Mesothelial cell of epicardium (in vitro differentiated cells): ENCODE results near the gene IL1RL2. TPM values are rescaled to one million over a fixed set of nuclear protein-coding genes. Genes with fewer than 3 reads are reported as not detected.

ENCODE experiments used
- DNase-seq, 2 experiments: peaks; one replicate each; pipeline ENCODE4 v3.0.0; 2021; ENCODE audit warnings: low spot score in 2 of 2; ENCODE audit not compliant: unreplicated experiment in 2 of 2
- H3K27ac Mint-ChIP-seq: 2 replicates; pipeline ENCODE4 v1.8.0; 2021; ENCODE audit warnings: mixed read lengths
- H3K27me3 Mint-ChIP-seq: 2 replicates; pipeline ENCODE4 v1.8.0; 2021; ENCODE audit warnings: low read depth, mixed read lengths
- H3K36me3 Mint-ChIP-seq: 2 replicates; pipeline ENCODE4 v1.8.0; 2021; ENCODE audit warnings: mixed read lengths
- H3K4me1 Mint-ChIP-seq: 2 replicates; pipeline ENCODE4 v1.8.0; 2021; ENCODE audit warnings: mixed read lengths
- H3K4me3 Mint-ChIP-seq: 2 replicates; pipeline ENCODE4 v1.8.0; 2021; ENCODE audit warnings: mild to moderate bottlenecking, moderate library complexity, mixed read lengths
- H3K9me3 Mint-ChIP-seq: 2 replicates; pipeline ENCODE4 v1.8.0; 2021; ENCODE audit warnings: mixed read lengths
- total RNA-seq: library from RNA; stranded (reverse); gene quantifications from 3 replicates; pipeline ENCODE4 v1.2.1, GENCODE V29; 2021
- TF ChIP-seq, protein P1 (sequence below): fragments of 200-600 bp; sonication (generic); IDR thresholded peaks from one replicate; pipeline ENCODE4 v1.5.0; 2021; ENCODE audit warnings: antibody characterized with exemption; ENCODE audit not compliant: unreplicated experiment

IL1RL2 gene
- total RNA-seq, 1 donor from 2014 or later = not detected

DNA sequence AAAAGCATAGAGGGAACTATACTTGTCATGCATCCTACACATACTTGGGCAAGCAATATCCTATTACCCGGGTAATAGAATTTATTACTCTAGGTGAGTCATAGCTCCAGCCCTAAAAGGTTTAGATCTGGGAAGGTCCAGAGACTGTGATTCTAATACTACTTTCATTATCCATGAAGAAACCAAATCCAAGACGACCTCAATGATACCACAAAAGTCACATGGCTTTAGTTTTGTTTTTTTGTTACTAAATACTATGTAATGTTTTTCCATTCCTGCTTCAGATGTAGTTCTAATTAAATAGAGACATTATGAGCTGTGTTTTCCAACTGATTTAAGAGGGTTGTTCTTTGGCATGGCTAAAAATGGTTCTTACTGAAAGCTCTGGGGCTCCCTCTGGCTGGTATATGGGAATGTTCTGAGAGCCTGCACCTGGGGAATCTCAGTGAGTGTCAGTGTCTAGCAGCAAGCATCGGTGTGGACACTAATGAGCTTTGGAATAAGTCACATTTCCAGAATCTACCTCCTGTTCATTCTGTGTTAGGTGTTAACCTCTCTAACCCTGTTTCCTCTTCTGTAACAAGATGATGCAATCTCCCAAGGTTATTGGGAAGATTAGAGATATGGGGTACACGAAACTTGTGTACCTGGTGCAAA is 20.5 kb upstream of the IL1RL2 start:
- peaks cover 5% of the 10 kb centered on the region for H3K36me3 Mint-ChIP-seq
- H3K4me1 Mint-ChIP-seq = peaks cover 6% of the 10 kb centered on the region
- TF ChIP-seq, protein P1, sequence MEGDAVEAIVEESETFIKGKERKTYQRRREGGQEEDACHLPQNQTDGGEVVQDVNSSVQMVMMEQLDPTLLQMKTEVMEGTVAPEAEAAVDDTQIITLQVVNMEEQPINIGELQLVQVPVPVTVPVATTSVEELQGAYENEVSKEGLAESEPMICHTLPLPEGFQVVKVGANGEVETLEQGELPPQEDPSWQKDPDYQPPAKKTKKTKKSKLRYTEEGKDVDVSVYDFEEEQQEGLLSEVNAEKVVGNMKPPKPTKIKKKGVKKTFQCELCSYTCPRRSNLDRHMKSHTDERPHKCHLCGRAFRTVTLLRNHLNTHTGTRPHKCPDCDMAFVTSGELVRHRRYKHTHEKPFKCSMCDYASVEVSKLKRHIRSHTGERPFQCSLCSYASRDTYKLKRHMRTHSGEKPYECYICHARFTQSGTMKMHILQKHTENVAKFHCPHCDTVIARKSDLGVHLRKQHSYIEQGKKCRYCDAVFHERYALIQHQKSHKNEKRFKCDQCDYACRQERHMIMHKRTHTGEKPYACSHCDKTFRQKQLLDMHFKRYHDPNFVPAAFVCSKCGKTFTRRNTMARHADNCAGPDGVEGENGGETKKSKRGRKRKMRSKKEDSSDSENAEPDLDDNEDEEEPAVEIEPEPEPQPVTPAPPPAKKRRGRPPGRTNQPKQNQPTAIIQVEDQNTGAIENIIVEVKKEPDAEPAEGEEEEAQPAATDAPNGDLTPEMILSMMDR = no peak
- peaks cover 9% of the 10 kb centered on the region for H3K9me3 Mint-ChIP-seq
- no peak overlapping the region for H3K27ac Mint-ChIP-seq
- no peaks in the 10 kb centered on the region for H3K27me3 Mint-ChIP-seq
- H3K4me3 Mint-ChIP-seq = no peak overlapping the region
- DNase-seq = no peak

DNA sequence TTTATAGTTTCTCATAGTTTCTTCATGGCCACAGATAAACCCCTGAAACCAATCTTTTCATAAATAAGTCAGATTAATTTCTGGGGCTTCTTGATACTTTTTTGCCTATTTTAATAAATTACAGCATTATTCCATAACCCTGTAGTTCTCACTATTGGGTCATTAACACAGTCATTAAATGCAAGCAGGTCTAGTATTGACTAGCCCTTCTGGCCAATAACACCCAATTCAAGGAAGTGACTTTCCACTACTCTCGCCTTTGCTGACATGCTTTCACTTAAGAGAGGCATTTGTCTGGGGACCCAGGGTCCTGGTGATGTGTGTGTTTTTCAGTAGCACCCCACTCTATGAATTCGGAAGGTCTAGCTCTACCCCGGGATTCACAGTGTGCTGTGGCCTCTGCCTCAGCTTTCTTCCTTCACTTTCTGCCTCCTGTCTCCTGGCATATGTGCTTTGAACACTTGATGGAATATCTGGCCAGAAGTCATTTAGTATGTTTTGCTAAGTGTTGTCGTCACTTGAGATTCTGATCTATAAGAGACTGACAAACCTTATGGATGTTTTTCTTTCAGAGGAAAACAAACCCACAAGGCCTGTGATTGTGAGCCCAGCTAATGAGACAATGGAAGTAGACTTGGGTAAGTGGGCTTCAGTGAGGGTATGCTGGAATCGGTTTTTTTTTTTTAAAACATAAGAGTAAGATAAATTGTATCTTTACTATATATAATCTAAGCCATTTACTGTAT is 18.6 kb upstream of the IL1RL2 start:
- Mint-ChIP-seq H3K4me1 (peaks cover 5% of the 10 kb centered on the region), H3K27ac (no peak overlapping the region)

DNA sequence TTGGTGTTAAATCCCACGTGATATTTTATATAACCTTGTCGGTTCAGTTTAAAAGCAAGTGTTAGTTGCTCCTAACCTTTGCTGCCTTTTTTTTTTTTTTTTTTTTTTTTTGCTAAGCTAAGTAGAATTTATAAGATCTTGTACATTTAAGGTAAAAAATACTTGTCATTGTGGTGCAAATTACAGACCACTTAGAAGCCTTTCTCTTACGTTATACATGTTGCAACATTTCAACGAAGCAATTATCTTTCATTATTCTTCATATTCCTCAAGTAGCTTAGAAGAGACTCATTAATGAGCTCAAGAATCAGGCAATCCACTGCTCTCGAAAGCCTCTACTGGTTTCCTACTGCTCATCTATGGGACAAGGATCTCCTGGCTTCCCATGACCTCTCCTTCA is 14.9 kb upstream of the IL1RL2 start:
- Mint-ChIP-seq H3K4me1 (no peaks in the 10 kb centered on the region), H3K27ac (no peak overlapping the region), H3K27me3 (no peaks in the 10 kb centered on the region), H3K4me3 (no peak overlapping the region), H3K36me3 (peaks cover 13% of the 10 kb centered on the region), H3K9me3 (peaks cover 4% of the 10 kb centered on the region)
- TF ChIP-seq, protein P1 = no peak
- no peak for DNase-seq

More for the DNA sequence above, 18.6 kb upstream of the IL1RL2 start:
- Mint-ChIP-seq H3K9me3 (peaks cover 2% of the 10 kb centered on the region), H3K4me3 (no peak overlapping the region), H3K27me3 (no peaks in the 10 kb centered on the region), H3K36me3 (peaks cover 5% of the 10 kb centered on the region)
- TF ChIP-seq, protein P1 = no peak
- DNase-seq = no peak

DNA sequence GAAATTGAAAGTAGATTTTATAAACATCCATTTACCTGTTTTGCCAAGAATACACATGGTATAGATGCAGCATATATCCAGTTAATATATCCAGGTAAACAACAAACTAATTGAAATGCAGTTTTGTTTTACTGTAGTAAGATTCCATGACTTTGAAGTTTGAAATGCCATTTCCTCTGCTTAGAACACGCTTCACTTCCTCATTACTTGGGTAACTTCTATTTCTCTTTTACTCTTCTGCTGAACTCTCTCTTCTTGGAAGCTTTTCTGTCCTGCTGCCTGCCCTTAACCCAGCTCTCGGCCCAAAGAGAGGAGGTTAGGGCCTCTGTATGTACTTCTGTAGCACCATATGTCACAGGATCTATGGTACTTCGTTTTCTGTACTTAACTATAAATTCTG is 14.1 kb upstream of the IL1RL2 start:
- no peaks in the 10 kb centered on the region for H3K4me1 Mint-ChIP-seq
- no peak overlapping the region for H3K27ac Mint-ChIP-seq
- TF ChIP-seq, protein P1 = no peak
- peaks cover 4% of the 10 kb centered on the region for H3K9me3 Mint-ChIP-seq
- H3K4me3 Mint-ChIP-seq = no peak overlapping the region
- H3K27me3 Mint-ChIP-seq = no peaks in the 10 kb centered on the region
- H3K36me3 Mint-ChIP-seq = peaks cover 15% of the 10 kb centered on the region
- no peak for DNase-seq

DNA sequence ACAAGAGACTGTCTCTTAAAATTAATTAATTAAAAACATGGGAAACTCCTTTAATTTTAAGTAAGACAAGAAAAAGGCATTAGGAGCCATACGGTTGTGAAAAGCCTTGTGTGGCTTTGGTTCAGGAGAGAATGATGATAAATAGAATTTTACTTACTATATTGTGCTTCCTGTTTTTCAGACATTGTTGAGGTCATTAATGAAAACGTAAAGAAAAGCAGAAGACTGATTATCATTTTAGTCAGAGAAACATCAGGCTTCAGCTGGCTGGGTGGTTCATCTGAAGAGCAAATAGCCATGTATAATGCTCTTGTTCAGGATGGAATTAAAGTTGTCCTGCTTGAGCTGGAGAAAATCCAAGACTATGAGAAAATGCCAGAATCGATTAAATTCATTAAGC is 10.7 kb upstream of the IL1RL2 start:
- peaks cover 19% of the 10 kb centered on the region for H3K36me3 Mint-ChIP-seq
- no peaks in the 10 kb centered on the region for H3K27me3 Mint-ChIP-seq
- H3K4me1 Mint-ChIP-seq = peaks cover 9% of the 10 kb centered on the region
- no peak overlapping the region for H3K27ac Mint-ChIP-seq
- TF ChIP-seq, protein P1 = no peak
- DNase-seq = no peak
- peaks cover 4% of the 10 kb centered on the region for H3K9me3 Mint-ChIP-seq
- no peak overlapping the region for H3K4me3 Mint-ChIP-seq
